GM21786 (cell line): ENCODE results near the gene HLA-DPA1.

Source experiments
- ATAC-seq: cut with Tn5 transposase; IDR thresholded peaks from one replicate; pipeline ENCODE4 v1.9.1; 2021; ENCODE audit not compliant: unreplicated experiment

The HLA-DPA1 gene

DNA sequence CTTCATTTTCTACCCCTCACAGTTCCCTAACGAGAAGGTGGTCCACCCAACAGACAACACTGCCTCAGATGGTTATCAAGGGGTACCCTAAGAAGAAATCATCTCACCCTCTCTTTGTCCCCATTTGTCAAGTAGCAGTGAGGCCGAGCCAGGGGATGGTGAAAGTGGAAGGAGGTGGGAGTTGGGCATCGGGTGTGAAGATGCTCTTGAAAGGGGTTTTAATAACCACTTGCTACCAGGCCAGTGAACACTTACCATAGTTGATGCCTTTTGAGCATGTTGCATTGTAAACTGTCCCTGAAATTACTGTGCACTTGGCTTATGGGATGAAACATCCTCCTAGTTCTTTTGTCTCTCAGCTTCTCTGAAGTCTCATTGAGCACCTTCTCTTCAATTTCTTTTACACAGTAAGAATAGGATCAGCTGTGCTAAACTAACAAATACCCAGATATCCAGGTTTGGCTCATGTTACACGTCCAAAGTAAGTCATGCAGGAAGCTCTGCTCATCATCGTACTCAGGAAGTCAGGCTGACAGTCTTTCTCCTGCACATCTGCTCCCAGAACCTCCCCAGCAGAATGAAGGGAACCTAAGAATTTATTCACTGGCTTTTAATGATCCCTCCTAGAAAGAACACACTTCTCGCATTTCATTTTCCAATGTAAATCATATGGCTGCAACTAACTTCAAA, 15.6 kb upstream of the HLA-DPA1 start:
- no peak for ATAC-seq

GRCh38 chr6:33088258-33088930, 14.9 kb upstream of the HLA-DPA1 start:
- no peak for ATAC-seq

GRCh38 chr6:33085627-33086026, 12.2 kb upstream of the HLA-DPA1 start:
- no peak for ATAC-seq

DNA sequence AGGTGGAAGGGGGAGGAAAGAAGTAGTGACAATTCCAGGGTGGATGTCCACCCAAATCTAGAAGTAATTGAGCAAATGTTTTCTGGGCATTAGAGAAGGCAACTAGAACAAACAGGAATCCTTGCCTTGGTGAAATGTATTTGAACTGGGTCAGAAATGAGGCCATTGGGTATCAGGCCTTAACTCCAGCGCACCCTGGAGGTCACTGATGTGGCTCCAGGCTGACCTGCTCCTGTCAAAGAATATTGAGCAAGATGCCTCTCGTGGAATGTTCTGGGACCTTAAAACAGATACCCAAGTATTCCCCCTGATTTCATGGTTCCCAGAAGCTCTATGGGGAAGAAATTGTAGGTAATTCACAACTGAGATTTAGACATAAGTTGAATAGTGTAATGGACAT, 9.3 kb upstream of the HLA-DPA1 start:
- no peak for ATAC-seq

GRCh38 chr6:33081098-33081824, 7.8 kb upstream of the HLA-DPA1 start:
- ATAC-seq, result no peak

DNA sequence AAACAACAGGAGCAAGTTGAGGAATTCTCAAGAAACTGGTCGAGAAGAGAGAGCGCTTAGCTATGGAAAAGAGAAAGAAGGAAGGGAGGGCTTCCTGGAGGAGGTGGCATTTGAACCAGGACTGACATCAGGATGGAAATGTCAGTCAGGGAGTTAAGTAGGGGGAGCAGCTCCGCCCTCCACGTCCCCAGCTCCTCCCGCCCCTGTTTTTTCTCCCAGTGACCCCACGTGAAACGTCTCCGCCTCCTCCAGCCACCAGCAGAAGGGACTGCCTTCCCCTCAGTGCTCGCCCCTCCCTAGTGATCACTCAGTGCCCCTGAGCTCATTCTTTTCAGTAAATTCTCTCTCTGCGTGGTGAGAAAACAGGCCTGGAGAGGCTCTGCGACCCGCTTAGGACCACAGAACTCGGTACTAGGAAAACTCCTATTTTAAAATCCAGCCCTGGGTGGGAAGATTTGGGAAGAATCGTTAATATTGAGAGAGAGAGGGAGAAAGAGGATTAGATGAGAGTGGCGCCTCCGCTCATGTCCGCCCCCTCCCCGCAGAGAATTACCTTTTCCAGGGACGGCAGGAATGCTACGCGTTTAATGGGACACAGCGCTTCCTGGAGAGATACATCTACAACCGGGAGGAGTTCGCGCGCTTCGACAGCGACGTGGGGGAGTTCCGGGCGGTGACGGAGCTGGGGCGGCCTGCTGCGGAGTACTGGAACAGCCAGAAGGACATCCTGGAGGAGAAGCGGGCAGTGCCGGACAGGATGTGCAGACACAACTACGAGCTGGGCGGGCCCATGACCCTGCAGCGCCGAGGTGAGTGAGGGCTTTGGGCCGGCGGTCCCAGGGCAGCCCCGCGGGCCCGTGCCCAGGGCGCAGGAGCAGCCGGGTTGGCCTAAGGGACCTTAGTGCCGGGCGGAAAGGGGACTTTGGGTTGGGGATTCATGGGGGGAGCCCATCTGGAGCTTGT, 7.0 kb upstream of the HLA-DPA1 start:
- ATAC-seq, result no peak

DNA sequence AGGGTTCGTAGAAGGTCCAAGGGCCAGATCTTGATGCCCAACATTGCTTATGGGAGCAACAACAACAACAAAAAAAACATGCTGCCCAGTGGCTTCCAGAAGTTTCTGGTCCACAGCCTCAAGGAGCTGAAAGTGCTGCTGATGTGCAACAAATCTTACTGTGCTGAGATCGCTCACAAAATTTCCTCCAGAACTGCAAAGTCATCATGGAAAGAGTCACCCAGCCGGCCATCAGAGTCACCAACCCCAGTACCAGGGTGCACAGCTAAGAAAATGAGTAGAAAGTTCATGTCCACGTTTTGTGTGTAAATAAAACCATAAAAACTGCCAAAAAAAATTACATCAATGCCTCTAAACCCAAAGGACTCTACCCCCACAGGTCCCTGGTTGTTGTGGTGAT, 6.1 kb upstream of the HLA-DPA1 start:
- no peak for ATAC-seq

- ATAC-seq, result no peak
Observed at GRCh38 chr6:33078919-33079521, 5.6 kb upstream of the HLA-DPA1 start.

DNA sequence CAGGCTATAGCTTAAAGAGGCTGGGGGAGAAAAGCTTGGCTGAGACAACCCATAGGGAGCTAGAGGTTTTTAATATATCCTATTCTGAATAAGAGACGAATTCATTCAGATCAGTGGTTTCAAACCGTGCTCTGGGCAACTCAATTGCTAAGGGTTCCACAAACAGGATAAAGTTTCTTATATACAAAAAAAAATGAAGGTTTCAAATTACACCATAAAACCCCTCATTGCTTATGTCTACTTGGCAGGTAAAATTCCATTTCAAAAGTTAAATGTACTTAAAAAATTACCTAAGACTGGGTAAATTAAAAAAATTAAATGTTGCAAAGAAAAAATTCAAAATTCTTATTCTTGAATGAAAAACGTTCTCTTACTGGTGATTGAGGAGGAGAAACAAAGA, 5.0 kb upstream of the HLA-DPA1 start:
- ATAC-seq, result no peak

DNA sequence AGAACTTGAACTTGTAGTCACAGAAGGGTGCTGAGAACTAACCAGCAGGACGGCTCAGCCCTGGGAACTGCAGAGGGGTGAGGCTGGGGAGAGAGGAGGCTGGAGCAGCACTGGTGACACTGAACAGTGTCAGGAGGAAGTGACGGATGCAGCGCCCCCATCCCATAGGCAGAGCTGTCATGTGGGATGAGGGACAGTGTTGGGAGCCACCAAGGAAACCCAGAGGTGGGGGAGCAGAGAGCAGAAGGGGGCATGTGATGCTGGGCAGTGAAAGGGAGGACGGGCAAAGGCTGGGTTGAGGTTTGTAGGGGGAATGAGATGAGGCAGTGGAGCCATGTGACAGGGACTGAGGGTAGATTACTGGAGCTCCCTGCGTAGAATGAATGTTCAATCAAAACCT, 4.5 kb upstream of the HLA-DPA1 start:
- no peak for ATAC-seq

GRCh38 chr6:33076406-33076934, 3.0 kb upstream of the HLA-DPA1 start:
- ATAC-seq, result no peak

GRCh38 chr6:33075568-33076405, 2.3 kb upstream of the HLA-DPA1 start, which contains the start of gene HLA-DPB1:
Gene HLA-DPB1, plus strand, starts transcription at chr6:33075990. Its CDS starts 52 bp downstream, at chr6:33076042.
- ATAC-seq, result peak; percentile 77

- ATAC-seq, result peak; percentile 4
Observed at GRCh38 chr6:33075208-33075567, 1.7 kb upstream of the HLA-DPA1 start.

DNA sequence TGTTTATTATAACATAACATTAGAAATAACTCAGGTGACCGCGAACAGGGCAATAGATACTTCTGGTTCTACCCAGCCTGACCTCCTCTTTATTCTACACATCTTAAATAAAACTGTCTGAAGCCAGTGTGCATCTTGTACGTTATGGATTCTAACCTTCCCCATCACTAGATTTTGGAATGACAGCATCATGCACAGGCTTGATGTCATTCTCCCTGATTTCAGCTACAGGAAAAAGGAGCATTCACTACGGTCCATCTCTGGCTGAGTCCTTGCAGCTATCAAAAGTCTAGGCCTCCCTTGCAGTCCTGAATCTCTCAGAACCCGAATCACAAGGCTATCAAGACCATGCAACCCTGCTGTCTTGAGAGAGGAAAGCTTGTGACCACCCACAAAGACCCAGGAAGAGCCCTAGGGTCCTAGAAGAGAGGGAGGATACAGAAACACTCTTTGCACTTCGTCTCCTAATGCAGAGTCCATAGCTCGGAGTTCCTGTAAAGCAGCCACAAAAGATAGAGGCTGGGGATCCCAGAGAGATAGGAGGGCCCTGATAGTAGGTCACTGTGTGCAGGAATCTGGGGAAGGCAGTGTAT, 845 bp downstream of the HLA-DPA1 start:
- ATAC-seq, result no peak

GRCh38 chr6:33071569-33071968, 1.9 kb downstream of the HLA-DPA1 start:
- ATAC-seq, result no peak

- ATAC-seq, result no peak
Observed at GRCh38 chr6:33070909-33071308, 2.5 kb downstream of the HLA-DPA1 start.

DNA sequence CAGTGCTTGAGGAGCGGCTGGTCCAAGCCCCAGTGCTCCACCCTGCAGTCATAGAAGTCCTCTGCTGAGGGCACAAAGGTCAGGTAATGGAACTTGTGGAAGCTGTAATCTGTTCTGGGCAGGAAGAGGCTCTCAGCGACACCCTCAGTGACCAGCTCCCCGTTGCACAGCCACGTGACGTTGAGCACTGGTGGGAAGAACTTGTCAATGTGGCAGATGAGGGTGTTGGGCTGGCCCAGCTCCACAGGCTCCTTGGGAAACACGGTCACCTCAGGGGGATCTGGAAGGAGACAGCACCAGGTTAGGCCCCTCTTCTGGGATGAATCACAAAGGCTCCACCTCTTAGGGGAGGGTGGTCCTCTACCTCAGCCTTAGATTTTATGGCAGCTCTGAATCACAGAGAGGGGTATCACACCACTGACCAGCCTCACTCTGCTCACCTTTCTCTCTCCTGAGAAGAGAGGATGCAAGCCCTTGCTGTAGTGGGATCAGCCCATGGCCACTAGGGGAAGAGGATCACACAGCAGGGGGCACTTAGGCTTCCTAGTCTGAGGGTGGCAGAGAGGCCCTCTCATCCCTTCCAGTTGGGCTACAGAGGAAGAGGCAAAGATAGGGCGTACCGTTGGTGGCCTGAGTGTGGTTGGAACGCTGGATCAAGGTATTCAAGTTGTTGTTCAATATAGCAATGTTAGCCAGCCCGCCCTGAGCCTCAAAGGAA, 4.3 kb downstream of the HLA-DPA1 start:
- ATAC-seq, result no peak

DNA sequence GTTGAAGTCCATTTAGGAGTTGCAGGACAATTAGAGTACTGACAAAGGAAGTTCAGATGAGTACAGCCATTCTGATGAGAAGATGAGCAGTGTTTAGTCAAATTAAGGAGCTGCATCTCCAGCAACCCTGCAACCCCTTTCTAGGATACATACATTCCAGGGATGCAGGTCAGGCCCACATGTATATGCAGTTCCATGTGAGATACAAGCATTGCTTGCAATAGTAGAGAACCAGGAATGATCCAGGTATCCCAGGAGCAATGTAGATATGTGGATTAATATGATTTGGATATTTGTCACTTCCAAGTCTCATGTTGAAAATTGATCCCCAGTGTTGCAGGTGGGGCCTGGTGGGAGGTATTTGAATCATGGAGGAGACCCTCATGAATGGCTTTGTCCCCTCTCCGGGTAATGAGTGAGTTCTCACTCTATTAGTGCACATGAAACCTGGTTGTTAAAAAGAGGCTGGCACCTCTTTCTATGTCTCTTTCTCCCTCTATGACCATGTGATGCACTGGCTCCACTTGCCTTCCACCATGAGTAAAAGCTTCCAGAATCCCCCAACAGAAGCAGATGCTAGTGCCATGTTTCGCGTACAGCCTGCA, 6.4 kb downstream of the HLA-DPA1 start:
- no peak for ATAC-seq
